Effector memory CD4-positive, alpha-beta T cell (primary cell): ENCODE measurements around the gene UROC1.

Source experiments
- DNase-seq, 3 donors: peaks; one replicate each; pipeline ENCODE4 v3.0.0-alpha.2; 2020
- H3K27ac ChIP-seq: 2 replicates; pipeline ENCODE4 v1.7.0; 2013; ENCODE audit warnings: mild to moderate bottlenecking, low read length, moderate library complexity; ENCODE audit not compliant: insufficient read depth, poor library complexity, severe bottlenecking
- H3K27me3 ChIP-seq: replicated peaks from 2 replicates; pipeline ENCODE4 v1.7.0; 2013; ENCODE audit warnings: mild to moderate bottlenecking, low read length; ENCODE audit not compliant: insufficient read depth, control insufficient read depth, poor library complexity, severe bottlenecking
- H3K36me3 ChIP-seq: 2 replicates; pipeline ENCODE4 v1.7.0; 2013; ENCODE audit warnings: mild to moderate bottlenecking, low read length, moderate library complexity; ENCODE audit not compliant: control insufficient read depth, insufficient read depth
- H3K4me1 ChIP-seq: 2 replicates; pipeline ENCODE4 v1.7.0; 2013; ENCODE audit warnings: low read length, mild to moderate bottlenecking; ENCODE audit not compliant: control insufficient read depth, insufficient read depth, poor library complexity, severe bottlenecking
- H3K4me3 ChIP-seq: 2 replicates; pipeline ENCODE4 v1.7.0; 2013; ENCODE audit warnings: low read length, low read depth, mild to moderate bottlenecking; ENCODE audit not compliant: insufficient read depth, poor library complexity, severe bottlenecking
- H3K9me3 ChIP-seq: 2 replicates; pipeline ENCODE4 v1.7.0; 2013; ENCODE audit warnings: mild to moderate bottlenecking, low read length, moderate library complexity; ENCODE audit not compliant: control insufficient read depth

The UROC1 gene

GRCh38 chr3:126488185-126488584 is 29.4 kb downstream of the UROC1 start:
- Histone ChIP-seq H3K27ac (no peak overlapping the region), H3K27me3 (no peaks in the 10 kb centered on the region), H3K4me3 (no peak overlapping the region), H3K4me1 (peaks cover 9% of the 10 kb centered on the region), H3K36me3 (no peaks in the 10 kb centered on the region), H3K9me3 (no peaks in the 10 kb centered on the region)
- DNase-seq, result no peak

- peaks cover 9% of the 10 kb centered on the region for H3K4me1 ChIP-seq
- no peak for DNase-seq
- H3K36me3 ChIP-seq, result no peaks in the 10 kb centered on the region
- no peaks in the 10 kb centered on the region for H3K27me3 ChIP-seq
- H3K27ac ChIP-seq, result no peak overlapping the region
- H3K4me3 ChIP-seq, result no peak overlapping the region
- no peaks in the 10 kb centered on the region for H3K9me3 ChIP-seq
These were observed 30.3 kb downstream of the UROC1 start for GRCh38 chr3:126487151-126487771.

- H3K4me3 ChIP-seq, result no peak overlapping the region
- H3K36me3 ChIP-seq, result no peaks in the 10 kb centered on the region
- H3K27me3 ChIP-seq, result no peaks in the 10 kb centered on the region
- H3K27ac ChIP-seq, result no peak overlapping the region
- no peaks in the 10 kb centered on the region for H3K9me3 ChIP-seq
- peaks cover 9% of the 10 kb centered on the region for H3K4me1 ChIP-seq
- DNase-seq, result no peak
These were observed 31.2 kb downstream of the UROC1 start for GRCh38 chr3:126486360-126486847.

- Histone ChIP-seq H3K27ac (no peak overlapping the region), H3K4me3 (no peak overlapping the region), H3K36me3 (no peaks in the 10 kb centered on the region), H3K27me3 (no peaks in the 10 kb centered on the region), H3K9me3 (no peaks in the 10 kb centered on the region), H3K4me1 (peaks cover 9% of the 10 kb centered on the region)
- DNase-seq, result no peak
These were observed 31.6 kb downstream of the UROC1 start for GRCh38 chr3:126485956-126486355.

GRCh38 chr3:126485176-126485897 is 32.2 kb downstream of the UROC1 start:
- DNase-seq, result no peak
- H3K4me1 ChIP-seq, result peaks cover 9% of the 10 kb centered on the region
- H3K9me3 ChIP-seq, result no peaks in the 10 kb centered on the region
- no peak overlapping the region for H3K4me3 ChIP-seq
- H3K27ac ChIP-seq, result no peak overlapping the region
- H3K36me3 ChIP-seq, result no peaks in the 10 kb centered on the region
- no peaks in the 10 kb centered on the region for H3K27me3 ChIP-seq

GRCh38 chr3:126484662-126485061 is 32.9 kb downstream of the UROC1 start:
- H3K27me3 ChIP-seq, result no peaks in the 10 kb centered on the region
- peaks cover 9% of the 10 kb centered on the region for H3K4me1 ChIP-seq
- H3K27ac ChIP-seq, result no peak overlapping the region
- no peaks in the 10 kb centered on the region for H3K36me3 ChIP-seq
- no peak overlapping the region for H3K4me3 ChIP-seq
- H3K9me3 ChIP-seq, result no peaks in the 10 kb centered on the region
- no peak for DNase-seq

- Histone ChIP-seq H3K9me3 (no peaks in the 10 kb centered on the region), H3K4me3 (no peak overlapping the region), H3K27ac (no peak overlapping the region), H3K36me3 (no peaks in the 10 kb centered on the region), H3K4me1 (peaks cover 9% of the 10 kb centered on the region), H3K27me3 (no peaks in the 10 kb centered on the region)
- DNase-seq, result no peak
These were observed 33.4 kb downstream of the UROC1 start for GRCh38 chr3:126484148-126484547.

- no peaks in the 10 kb centered on the region for H3K36me3 ChIP-seq
- peaks cover 9% of the 10 kb centered on the region for H3K4me1 ChIP-seq
- no peaks in the 10 kb centered on the region for H3K27me3 ChIP-seq
- no peaks in the 10 kb centered on the region for H3K9me3 ChIP-seq
- no peak overlapping the region for H3K4me3 ChIP-seq
- no peak for DNase-seq
- H3K27ac ChIP-seq, result no peak overlapping the region
These were observed 34.2 kb downstream of the UROC1 start for GRCh38 chr3:126483321-126483761.

- Histone ChIP-seq H3K4me3 (no peak overlapping the region), H3K9me3 (no peaks in the 10 kb centered on the region), H3K27ac (no peak overlapping the region), H3K4me1 (peaks cover 9% of the 10 kb centered on the region), H3K27me3 (no peaks in the 10 kb centered on the region), H3K36me3 (no peaks in the 10 kb centered on the region)
- DNase-seq, result no peak
These were observed 34.9 kb downstream of the UROC1 start for GRCh38 chr3:126482503-126483255.
